ENCODE measurements around the gene TMOD1. TPM values are rescaled to one million over a fixed set of nuclear protein-coding genes. Genes with fewer than 3 reads are reported as not detected.
A peak's percentile ranks its signal among the peaks of the same experiment; 100 is the strongest.
"Not testable (repeated sequence)": the region's sequence is repeated elsewhere in the genome, so short reads cannot be mapped to it uniquely, and the experiment has no call there.

TMOD1 gene
- total RNA-seq, 2 experiments from 2014 or later = 1.5 to 1.8 TPM

- CTCF ChIA-PET = interaction anchor here (0.6 to 3.9 kb wide), 28 partner anchors 9 to 1287 kb away, joined by 3 to 42 read pairs (median 4); partner anchors contain the start of genes NCBP1, TDRD7, TMOD1 and TSTD2
- H3K27me3 Mint-ChIP-seq = no peaks in the 10 kb centered on the region
- no peaks in the 10 kb centered on the region for H3K9me3 Mint-ChIP-seq
- no peak overlapping the region for H3K27ac Mint-ChIP-seq
- peaks cover 19% of the 10 kb centered on the region for H3K36me3 Mint-ChIP-seq (ENCODE audit: low read depth)
- H3K4me1 Mint-ChIP-seq = peaks cover 18% of the 10 kb centered on the region
- no peak overlapping the region for H3K4me3 Mint-ChIP-seq
- POLR2A ChIA-PET = interaction anchor here (0.8 to 1.5 kb wide), 4 partner anchors 18 to 229 kb away, joined by 3 to 4 read pairs (median 4); partner anchors contain the start of genes NCBP1 and TSTD2
- DNase-seq = peak; percentile 61
Observed at GRCh38 chr9:97615439-97616072, 114.1 kb downstream of the TMOD1 start.

DNA sequence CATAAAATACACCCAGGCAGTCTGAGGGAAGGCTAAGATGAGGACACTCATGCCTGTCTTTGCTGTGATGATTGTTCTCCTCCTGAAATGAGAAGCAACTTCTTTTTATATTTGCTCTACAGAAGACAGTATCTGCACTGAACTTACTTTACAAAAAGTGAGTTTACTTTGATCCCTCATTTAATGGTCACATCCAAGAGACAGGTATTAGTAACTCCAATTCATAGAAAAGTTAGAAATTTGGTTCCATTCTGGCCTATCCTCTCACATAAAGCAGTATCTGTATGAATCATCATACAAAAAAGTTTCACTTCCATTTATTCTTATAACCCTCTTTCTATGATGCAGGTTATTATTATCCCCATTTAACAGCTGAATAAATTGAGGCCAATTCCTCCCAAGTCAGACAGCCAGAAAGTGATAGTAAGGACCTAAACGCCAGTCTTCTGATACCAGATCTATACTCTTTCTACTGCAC is 116.5 kb downstream of the TMOD1 start:
- H3K4me3 Mint-ChIP-seq = no peak overlapping the region

GRCh38 chr9:97620063-97620462 is 118.6 kb downstream of the TMOD1 start:
- H3K4me3 Mint-ChIP-seq, H3K27me3 Mint-ChIP-seq, H3K27ac Mint-ChIP-seq, CTCF ChIA-PET, H3K9me3 Mint-ChIP-seq, DNase-seq: not testable (repeated sequence)
- H3K36me3 Mint-ChIP-seq (ENCODE audit: low read depth) = peaks cover 35% of the 10 kb centered on the region
- POLR2A ChIA-PET = interaction anchor here (2.4 kb wide), 1 partner anchor 13 kb away, joined by 7 read pairs; the partner anchor contains the start of genes NCBP1 and TSTD2
- H3K4me1 Mint-ChIP-seq = peaks cover 18% of the 10 kb centered on the region

More for the DNA sequence above, 116.5 kb downstream of the TMOD1 start:
- CTCF ChIA-PET = interaction anchor here (1.5 kb wide), 2 partner anchors 19 to 149 kb away, joined by 3 to 8 read pairs; no protein-coding TSS in a partner anchor
- Mint-ChIP-seq H3K27me3 (no peaks in the 10 kb centered on the region), H3K36me3 (ENCODE audit: low read depth) (peaks cover 31% of the 10 kb centered on the region), H3K27ac (no peak overlapping the region), H3K9me3 (no peaks in the 10 kb centered on the region), H3K4me1 (peaks cover 18% of the 10 kb centered on the region)
- DNase-seq = no peak
- POLR2A ChIA-PET = interaction anchor here (2.4 kb wide), 1 partner anchor 15 kb away, joined by 7 read pairs; the partner anchor contains the start of genes NCBP1 and TSTD2

DNA sequence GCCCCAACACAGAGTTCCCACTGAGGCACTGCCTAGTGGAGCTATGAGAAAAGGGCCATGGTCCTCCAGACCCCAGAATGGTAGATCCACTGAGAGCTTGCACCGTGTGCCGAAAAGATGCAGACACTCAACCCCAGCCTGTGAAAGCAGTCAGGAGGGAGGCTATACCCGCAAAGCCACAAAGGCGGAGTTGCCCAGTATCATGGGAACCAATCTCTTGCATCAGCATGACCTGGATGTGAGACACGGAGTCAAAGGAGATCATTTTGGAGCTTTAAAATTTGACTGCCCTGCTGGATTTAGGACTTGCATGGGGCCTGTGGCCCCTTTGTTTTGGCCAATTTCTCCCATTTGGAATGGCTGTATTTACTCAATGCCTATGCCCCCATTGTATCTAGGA is 121.0 kb downstream of the TMOD1 start:
- DNase-seq, H3K27me3 Mint-ChIP-seq, CTCF ChIA-PET, H3K9me3 Mint-ChIP-seq, H3K27ac Mint-ChIP-seq, H3K4me3 Mint-ChIP-seq: not testable (repeated sequence)
- POLR2A ChIA-PET = interaction anchor here (2.6 kb wide), 1 partner anchor 11 kb away, joined by 12 read pairs; the partner anchor contains the start of genes NCBP1 and TSTD2
- Mint-ChIP-seq H3K4me1 (peaks cover 13% of the 10 kb centered on the region), H3K36me3 (ENCODE audit: low read depth) (peaks cover 30% of the 10 kb centered on the region)

DNA sequence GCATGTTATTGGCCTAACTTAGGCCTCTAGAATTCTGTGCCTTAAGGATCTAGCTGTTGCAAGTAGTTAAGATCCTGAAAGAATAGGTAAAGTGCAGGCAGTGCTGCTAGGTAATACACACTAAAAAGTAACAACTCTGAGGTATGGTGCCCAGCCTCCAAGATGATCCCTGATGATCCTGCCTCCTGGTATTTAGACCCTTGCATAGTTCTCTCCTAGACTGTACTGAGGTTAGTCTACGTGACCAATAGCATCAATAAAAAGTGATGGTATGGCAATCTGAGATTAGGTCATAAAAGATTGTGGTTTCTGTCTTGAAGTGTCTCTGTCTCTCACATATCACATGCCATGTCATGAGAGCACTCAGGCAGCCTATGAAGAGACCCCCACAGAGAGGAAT is 122.5 kb downstream of the TMOD1 start:
- no peak overlapping the region for H3K27ac Mint-ChIP-seq
- POLR2A ChIA-PET = interaction anchor here (2.6 kb wide), 1 partner anchor 10 kb away, joined by 12 read pairs; the partner anchor contains the start of genes NCBP1 and TSTD2
- DNase-seq = no peak

DNA sequence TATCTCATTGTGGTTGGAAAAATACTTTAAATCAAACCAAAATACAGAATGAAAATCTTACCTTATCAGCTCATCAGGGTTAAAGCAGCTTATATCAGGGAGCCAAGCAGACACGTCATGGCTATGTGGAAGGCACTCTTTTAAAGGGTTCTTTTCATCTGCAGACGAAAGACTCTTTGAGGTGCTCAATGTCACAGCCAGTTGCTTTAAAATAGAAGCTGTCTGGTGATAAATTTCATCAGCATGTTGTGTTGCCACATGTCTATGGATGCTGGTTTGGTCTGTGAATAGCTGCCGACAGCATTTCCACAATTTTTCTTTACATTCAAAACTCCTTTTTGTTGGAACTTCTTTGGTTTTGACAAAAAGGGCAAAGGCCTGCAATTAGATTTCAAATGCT is 124.2 kb downstream of the TMOD1 start:
- Mint-ChIP-seq H3K4me1 (peaks cover 5% of the 10 kb centered on the region), H3K9me3 (no peaks in the 10 kb centered on the region), H3K4me3 (no peak overlapping the region), H3K36me3 (ENCODE audit: low read depth) (peaks cover 21% of the 10 kb centered on the region), H3K27ac (no peak overlapping the region), H3K27me3 (no peaks in the 10 kb centered on the region)
- DNase-seq = no peak
- POLR2A ChIA-PET = no interaction called here
- CTCF ChIA-PET = interaction anchor here (1.0 to 1.4 kb wide), 2 partner anchors 10 to 157 kb away, joined by 3 read pairs; no protein-coding TSS in a partner anchor

More for the DNA sequence above, 122.5 kb downstream of the TMOD1 start:
- Mint-ChIP-seq H3K4me3 (no peak overlapping the region), H3K27me3 (no peaks in the 10 kb centered on the region), H3K4me1 (peaks cover 1% of the 10 kb centered on the region), H3K36me3 (ENCODE audit: low read depth) (peaks cover 27% of the 10 kb centered on the region), H3K9me3 (no peaks in the 10 kb centered on the region)
- CTCF ChIA-PET = interaction anchor here (1.1 to 1.5 kb wide), 4 partner anchors 9 to 155 kb away, joined by 3 to 7 read pairs (median 4); partner anchors contain the start of genes NCBP1 and TSTD2

DNA sequence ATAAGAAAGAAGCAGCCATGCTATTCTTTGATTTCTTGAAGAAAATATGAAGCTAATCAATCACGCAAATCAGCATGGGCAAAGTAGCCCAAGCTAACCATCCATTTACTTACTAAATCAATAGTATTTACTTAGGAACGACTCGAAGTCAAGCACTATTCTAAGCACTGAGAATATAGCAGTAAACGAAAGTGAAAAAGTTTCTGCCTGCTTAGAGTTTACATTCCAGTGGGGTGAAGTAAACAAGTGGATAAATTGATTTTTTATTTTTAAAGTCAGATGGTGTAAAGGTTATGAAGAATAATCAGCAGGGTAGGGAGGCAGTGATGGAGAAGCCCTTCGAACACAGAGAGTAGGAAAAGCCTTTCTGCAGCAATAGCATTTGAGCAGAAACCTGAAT is 126.2 kb downstream of the TMOD1 start:
- no peaks in the 10 kb centered on the region for H3K27me3 Mint-ChIP-seq

GRCh38 chr9:97628668-97629067 is 127.2 kb downstream of the TMOD1 start:
- POLR2A ChIA-PET = no interaction called here
- no peaks in the 10 kb centered on the region for H3K9me3 Mint-ChIP-seq
- H3K27ac Mint-ChIP-seq = no peak overlapping the region
- peaks cover 19% of the 10 kb centered on the region for H3K4me1 Mint-ChIP-seq
- CTCF ChIA-PET = interaction anchor here (1.0 to 3.6 kb wide), 3 partner anchors 13 to 216 kb away, joined by 3 to 16 read pairs (median 4); partner anchors contain the start of gene TDRD7
- no peak overlapping the region for H3K4me3 Mint-ChIP-seq
- peaks cover 7% of the 10 kb centered on the region for H3K36me3 Mint-ChIP-seq (ENCODE audit: low read depth)
- no peaks in the 10 kb centered on the region for H3K27me3 Mint-ChIP-seq
- DNase-seq = no peak

More for the DNA sequence above, 126.2 kb downstream of the TMOD1 start:
- ChIA-PET CTCF (interaction anchor here (3.6 kb wide), 1 partner anchor 12 kb away, joined by 16 read pairs; no protein-coding TSS in a partner anchor), POLR2A (no interaction called here)
- no peak for DNase-seq
- peaks cover 18% of the 10 kb centered on the region for H3K4me1 Mint-ChIP-seq
- peaks cover 9% of the 10 kb centered on the region for H3K36me3 Mint-ChIP-seq (ENCODE audit: low read depth)
- H3K27ac Mint-ChIP-seq = no peak overlapping the region
- H3K9me3 Mint-ChIP-seq = no peaks in the 10 kb centered on the region
- H3K4me3 Mint-ChIP-seq = no peak overlapping the region

DNA sequence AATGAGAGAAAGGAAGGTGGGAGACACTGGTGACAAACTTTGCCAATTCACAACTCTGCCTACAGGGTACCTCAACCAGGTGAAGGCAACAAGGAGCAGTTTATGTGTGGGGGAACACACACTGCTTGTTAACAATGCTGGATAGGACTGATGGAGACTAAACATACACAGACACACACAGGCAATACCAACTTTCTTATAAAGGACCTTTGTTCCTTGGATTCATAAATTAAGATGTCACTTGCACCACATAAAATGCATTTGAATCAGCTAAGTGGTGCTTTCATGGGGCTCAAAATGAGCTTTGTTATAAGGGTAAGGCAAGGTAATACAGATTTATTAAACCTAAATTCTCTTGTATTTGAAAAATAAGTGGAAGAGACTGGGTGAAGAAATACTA is 127.7 kb downstream of the TMOD1 start:
- ChIA-PET CTCF (interaction anchor here (1.0 to 3.6 kb wide), 3 partner anchors 13 to 217 kb away, joined by 3 to 16 read pairs (median 4); partner anchors contain the start of gene TDRD7), POLR2A (no interaction called here)
- Mint-ChIP-seq H3K27ac (no peak overlapping the region), H3K4me1 (peaks cover 19% of the 10 kb centered on the region), H3K36me3 (ENCODE audit: low read depth) (peaks cover 7% of the 10 kb centered on the region), H3K27me3 (no peaks in the 10 kb centered on the region), H3K4me3 (no peak overlapping the region), H3K9me3 (no peaks in the 10 kb centered on the region)
- no peak for DNase-seq

GRCh38 chr9:97630591-97630990 is 129.1 kb downstream of the TMOD1 start:
- Mint-ChIP-seq H3K36me3 (ENCODE audit: low read depth) (peaks cover 9% of the 10 kb centered on the region), H3K27ac (no peak overlapping the region), H3K4me1 (peaks cover 31% of the 10 kb centered on the region), H3K4me3 (no peak overlapping the region), H3K9me3 (no peaks in the 10 kb centered on the region), H3K27me3 (no peaks in the 10 kb centered on the region)
- ChIA-PET POLR2A (no interaction called here), CTCF (interaction anchor here (3.6 to 3.9 kb wide), 2 partner anchors 15 to 16 kb away, joined by 16 to 33 read pairs; no protein-coding TSS in a partner anchor)
- no peak for DNase-seq

GRCh38 chr9:97632248-97632984 is 130.9 kb downstream of the TMOD1 start:
- no peak for DNase-seq
- Mint-ChIP-seq H3K4me1 (peaks cover 43% of the 10 kb centered on the region), H3K27ac (peak overlapping the region; percentile 97), H3K4me3 (peak overlapping the region; percentile 86), H3K9me3 (no peaks in the 10 kb centered on the region), H3K27me3 (no peaks in the 10 kb centered on the region), H3K36me3 (ENCODE audit: low read depth) (peaks cover 14% of the 10 kb centered on the region)
- CTCF ChIA-PET = interaction anchor here (0.7 to 3.9 kb wide), 11 partner anchors 8 to 778 kb away, joined by 3 to 33 read pairs (median 5); partner anchors contain the start of genes TDRD7 and ZNF782
- POLR2A ChIA-PET = interaction anchor here (0.5 to 5.0 kb wide), 23 partner anchors 9 to 1425 kb away, joined by 3 to 45 read pairs (median 7); partner anchors contain the start of genes ANP32B, HABP4, TBC1D2 and TDRD7

All from activated CD4-positive, alpha-beta memory T cell treated with anti-CD3 and anti-CD28 coated beads, Interleukin-2, amount 10 ng/mL, durations not matched to agents 7 days and 5 days (primary cell).